Neuron (in vitro differentiated cells): ENCODE results near the gene NLRP8.
"Not testable (repeated sequence)": the region's sequence is repeated elsewhere in the genome, so short reads cannot be mapped to it uniquely, and the experiment has no call there.

Experiments used
- H2AFZ ChIP-seq: one replicate; pipeline ENCODE4 v1.6.1; 2013; ENCODE audit warnings: low read depth, mild to moderate bottlenecking, inconsistent platforms, low read length, moderate library complexity
- H3K27me3 ChIP-seq: one replicate; pipeline ENCODE4 v1.6.1; 2013; ENCODE audit warnings: low read length; ENCODE audit not compliant: insufficient read depth
- H3K36me3 ChIP-seq: one replicate; pipeline ENCODE4 v1.6.1; 2013; ENCODE audit warnings: low read length; ENCODE audit not compliant: insufficient read depth
- H3K4me1 ChIP-seq: one replicate; pipeline ENCODE4 v1.6.1; 2013; ENCODE audit warnings: low read length; ENCODE audit not compliant: insufficient read depth
- H3K4me3 ChIP-seq: 2 replicates; pipeline ENCODE4 v1.5.1; 2013; ENCODE audit warnings: mild to moderate bottlenecking, low read length, moderate library complexity
- H3K9me3 ChIP-seq: one replicate; pipeline ENCODE4 v1.6.1; 2013; ENCODE audit warnings: low read length

NLRP8 gene

GRCh38 chr19:55947532-55947931 lies at the start of gene NLRP8:
NLRP8 (plus strand) TSS chr19:55947832.
- Histone ChIP-seq H2AFZ (no peak within 1 kb of the TSS), H3K4me3 (no peak within 1 kb of the TSS), H3K36me3 (no peaks in the 10 kb centered on the region), H3K27me3 (no peaks in the 10 kb centered on the region), H3K9me3 (peaks cover 2% of the 10 kb centered on the region), H3K4me1 (no peaks in the 10 kb centered on the region)

DNA sequence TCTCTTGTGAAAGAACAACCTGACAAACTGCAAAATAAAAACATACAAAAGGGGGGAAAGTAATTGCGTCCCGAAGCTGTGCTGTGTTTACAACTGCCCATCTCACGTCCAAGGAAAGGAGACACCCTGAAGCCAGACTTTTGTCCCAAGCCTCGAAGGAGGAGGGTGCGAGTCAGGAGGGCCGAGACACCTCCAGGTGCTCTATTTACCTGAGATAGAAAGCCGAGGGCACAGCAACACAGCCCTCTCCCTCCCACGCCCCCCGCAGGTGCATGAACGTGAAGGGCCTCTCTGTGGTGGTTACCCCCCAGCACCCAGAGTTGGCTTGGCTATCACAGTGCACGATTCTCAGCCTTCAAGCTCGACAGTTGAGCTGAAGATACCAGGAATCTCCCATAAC lies 48.7 kb upstream of the NLRP8 start:
- Histone ChIP-seq H3K9me3 (no peaks in the 10 kb centered on the region), H3K36me3 (no peaks in the 10 kb centered on the region), H2AFZ (no peak overlapping the region), H3K4me3 (no peak overlapping the region), H3K4me1 (peaks cover 9% of the 10 kb centered on the region), H3K27me3 (no peaks in the 10 kb centered on the region)

- Histone ChIP-seq H3K27me3 (no peaks in the 10 kb centered on the region), H2AFZ (peak overlapping the region; percentile 10), H3K36me3 (no peaks in the 10 kb centered on the region), H3K4me1 (peaks cover 9% of the 10 kb centered on the region), H3K9me3 (no peaks in the 10 kb centered on the region), H3K4me3 (no peak overlapping the region)
These were observed 46.1 kb upstream of the NLRP8 start for GRCh38 chr19:55901369-55902079.

GRCh38 chr19:55902080-55902751 lies 45.4 kb upstream of the NLRP8 start:
- H3K9me3 ChIP-seq, result no peaks in the 10 kb centered on the region
- no peaks in the 10 kb centered on the region for H3K36me3 ChIP-seq
- H3K4me1 ChIP-seq, result peaks cover 9% of the 10 kb centered on the region
- no peaks in the 10 kb centered on the region for H3K27me3 ChIP-seq
- H3K4me3 ChIP-seq, result no peak overlapping the region
- no peak overlapping the region for H2AFZ ChIP-seq

- H2AFZ ChIP-seq, result no peak overlapping the region
- no peak overlapping the region for H3K4me3 ChIP-seq
- peaks cover 2% of the 10 kb centered on the region for H3K27me3 ChIP-seq
- H3K4me1 ChIP-seq, result no peaks in the 10 kb centered on the region
- no peaks in the 10 kb centered on the region for H3K9me3 ChIP-seq
- no peaks in the 10 kb centered on the region for H3K36me3 ChIP-seq
These were observed 40.3 kb upstream of the NLRP8 start for GRCh38 chr19:55907286-55907685.

- Histone ChIP-seq H3K9me3 (no peaks in the 10 kb centered on the region), H3K4me3 (no peak overlapping the region), H2AFZ (no peak overlapping the region), H3K27me3 (peaks cover 2% of the 10 kb centered on the region), H3K36me3 (no peaks in the 10 kb centered on the region), H3K4me1 (no peaks in the 10 kb centered on the region)
These were observed 39.9 kb upstream of the NLRP8 start for GRCh38 chr19:55907746-55908145.

- no peak overlapping the region for H3K4me3 ChIP-seq
- no peaks in the 10 kb centered on the region for H3K9me3 ChIP-seq
These were observed 37.8 kb upstream of the NLRP8 start for GRCh38 chr19:55909801-55910200.

DNA sequence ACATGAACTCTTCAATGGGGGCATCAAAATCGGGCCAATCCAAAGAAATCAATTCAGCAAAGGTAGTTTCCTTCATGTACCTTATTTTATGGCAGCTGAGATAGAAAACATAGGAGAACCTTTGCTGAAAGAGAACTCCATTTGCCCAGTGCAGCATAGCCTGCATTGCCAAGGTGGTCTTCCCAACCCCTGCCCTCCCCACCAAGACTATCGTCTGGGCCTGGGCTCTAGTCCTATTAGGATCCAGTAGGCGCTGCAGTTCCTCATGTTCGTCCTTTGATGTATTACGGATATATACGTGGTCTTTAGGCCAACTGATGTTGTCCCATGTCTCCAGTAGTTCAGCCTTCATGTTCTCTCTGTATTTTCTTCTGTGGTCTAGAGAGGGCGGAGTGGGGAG lies 34.7 kb upstream of the NLRP8 start:
- H3K36me3 ChIP-seq, result no peaks in the 10 kb centered on the region
- no peak overlapping the region for H3K4me3 ChIP-seq
- H2AFZ ChIP-seq, result no peak overlapping the region
- H3K27me3 ChIP-seq, result peaks cover 2% of the 10 kb centered on the region
- H3K9me3 ChIP-seq, result no peaks in the 10 kb centered on the region
- no peaks in the 10 kb centered on the region for H3K4me1 ChIP-seq

More at GRCh38 chr19:55909801-55910200, 37.8 kb upstream of the NLRP8 start:
- Histone ChIP-seq H3K27me3 (peaks cover 2% of the 10 kb centered on the region), H3K4me1 (no peaks in the 10 kb centered on the region), H2AFZ (no peak overlapping the region), H3K36me3 (no peaks in the 10 kb centered on the region)

- H3K9me3 ChIP-seq, result no peaks in the 10 kb centered on the region
- H3K36me3 ChIP-seq, result no peaks in the 10 kb centered on the region
- H3K27me3 ChIP-seq, result peaks cover 2% of the 10 kb centered on the region
- H3K4me1 ChIP-seq, result no peaks in the 10 kb centered on the region
- H2AFZ ChIP-seq, result no peak overlapping the region
- H3K4me3 ChIP-seq, result no peak overlapping the region
These were observed 33.9 kb upstream of the NLRP8 start for GRCh38 chr19:55913643-55914268.

GRCh38 chr19:55923556-55923955 lies 24.1 kb upstream of the NLRP8 start:
- no peaks in the 10 kb centered on the region for H3K4me1 ChIP-seq
- H3K9me3 ChIP-seq, result no peaks in the 10 kb centered on the region
- H3K36me3 ChIP-seq, result no peaks in the 10 kb centered on the region
- H3K4me3 ChIP-seq, result no peak overlapping the region
- H2AFZ ChIP-seq, result no peak overlapping the region
- H3K27me3 ChIP-seq, result no peaks in the 10 kb centered on the region

GRCh38 chr19:55927991-55928390 lies 19.6 kb upstream of the NLRP8 start:
- Histone ChIP-seq H2AFZ (no peak overlapping the region), H3K36me3 (no peaks in the 10 kb centered on the region), H3K4me3 (no peak overlapping the region), H3K4me1 (no peaks in the 10 kb centered on the region), H3K9me3 (no peaks in the 10 kb centered on the region), H3K27me3 (peaks cover 7% of the 10 kb centered on the region)

DNA sequence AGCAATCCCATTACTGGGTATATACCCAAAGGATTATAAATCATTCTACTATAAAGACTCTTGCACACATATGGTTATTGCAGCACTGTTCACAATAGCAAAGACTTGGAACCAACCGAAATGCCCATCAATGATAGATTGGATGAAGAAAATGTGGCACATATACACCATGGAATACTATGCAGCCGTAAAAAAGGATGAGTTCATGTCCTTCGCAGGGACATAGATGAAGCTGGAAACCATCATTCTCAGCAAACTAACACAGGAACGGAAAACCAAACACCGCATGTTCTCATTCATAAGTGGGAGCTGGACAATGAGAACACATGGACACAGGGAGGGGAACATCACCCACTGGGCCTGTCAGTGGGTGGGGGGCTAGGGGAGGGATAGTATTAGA lies 18.4 kb upstream of the NLRP8 start:
- not testable (repeated sequence) for H2AFZ ChIP-seq, H3K9me3 ChIP-seq, H3K36me3 ChIP-seq, H3K4me3 ChIP-seq, H3K27me3 ChIP-seq, H3K4me1 ChIP-seq

DNA sequence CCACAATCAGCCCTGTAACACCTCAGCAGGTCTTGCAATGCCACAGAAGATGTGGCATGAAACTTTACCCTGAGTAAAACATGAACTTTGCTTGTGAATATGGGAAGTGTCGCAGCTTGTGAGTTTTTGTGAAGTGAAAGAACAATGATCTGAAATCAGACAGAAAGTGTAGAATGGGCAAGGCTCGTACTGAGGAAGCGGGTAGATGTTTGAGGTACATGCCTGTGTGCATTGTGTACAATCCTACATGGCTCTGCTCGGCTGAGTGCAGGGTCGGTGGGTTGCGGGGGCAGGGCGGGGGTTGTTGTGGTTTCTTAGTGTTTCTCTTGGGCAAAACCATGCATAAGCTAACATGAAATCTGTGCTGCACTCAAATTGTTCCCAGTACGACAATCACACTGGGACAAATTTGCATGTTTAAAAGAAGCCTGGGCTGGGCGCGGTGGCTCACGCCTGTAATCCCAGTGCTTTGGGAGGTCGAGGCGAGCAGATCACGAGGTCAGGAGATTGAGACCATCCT lies 16.6 kb upstream of the NLRP8 start:
- H3K4me3 ChIP-seq, result no peak overlapping the region
- no peaks in the 10 kb centered on the region for H3K4me1 ChIP-seq
- H3K27me3 ChIP-seq, result peaks cover 9% of the 10 kb centered on the region
- no peaks in the 10 kb centered on the region for H3K36me3 ChIP-seq
- H3K9me3 ChIP-seq, result no peaks in the 10 kb centered on the region
- no peak overlapping the region for H2AFZ ChIP-seq
